AG20443 (cell line): ENCODE data around the gene CCDC6.
"Not testable (repeated sequence)": the region's sequence is repeated elsewhere in the genome, so short reads cannot be mapped to it uniquely, and the experiment has no call there.

Experiments
- DNase-seq: peaks from one replicate; pipeline ENCODE4 v3.0.0; 2012; ENCODE audit warnings: low spot score, mixed read lengths

Gene CCDC6

GRCh38 chr10:59906417-59907202 is at the start of gene CCDC6:
Gene CCDC6, minus strand, starts transcription at chr10:59906556. Its CDS starts 132 bp downstream, at chr10:59906424.
- peak; percentile 95 for DNase-seq

- DNase-seq: no peak
Measured at GRCh38 chr10:59954296-59954695, 47.9 kb upstream of the CCDC6 start.

GRCh38 chr10:59953711-59954110 is 47.4 kb upstream of the CCDC6 start:
- DNase-seq: not testable (repeated sequence)

GRCh38 chr10:59950105-59950504 is 43.7 kb upstream of the CCDC6 start:
- no peak for DNase-seq

GRCh38 chr10:59949608-59950007 is 43.3 kb upstream of the CCDC6 start:
- DNase-seq: no peak

- no peak for DNase-seq
Measured at GRCh38 chr10:59945991-59946390, 39.6 kb upstream of the CCDC6 start.

- DNase-seq: no peak
Measured at GRCh38 chr10:59945590-59945989, 39.2 kb upstream of the CCDC6 start.

- DNase-seq: no peak
Measured at GRCh38 chr10:59944339-59944935, 38.1 kb upstream of the CCDC6 start.

GRCh38 chr10:59942556-59942955 is 36.2 kb upstream of the CCDC6 start:
- no peak for DNase-seq

GRCh38 chr10:59937720-59938119 is 31.4 kb upstream of the CCDC6 start:
- DNase-seq: no peak

- no peak for DNase-seq
Measured at GRCh38 chr10:59934701-59935100, 28.3 kb upstream of the CCDC6 start.

- DNase-seq: not testable (repeated sequence)
Measured at GRCh38 chr10:59930788-59931521, 24.6 kb upstream of the CCDC6 start.

- DNase-seq: no peak
Measured at GRCh38 chr10:59926086-59926485, 19.7 kb upstream of the CCDC6 start.

GRCh38 chr10:59922907-59923306 is 16.6 kb upstream of the CCDC6 start:
- DNase-seq: no peak

GRCh38 chr10:59917922-59918321 is 11.6 kb upstream of the CCDC6 start:
- DNase-seq: no peak

- no peak for DNase-seq
Measured at GRCh38 chr10:59913547-59914237, 7.3 kb upstream of the CCDC6 start.

- DNase-seq: no peak
Measured at GRCh38 chr10:59910867-59911266, 4.5 kb upstream of the CCDC6 start.

GRCh38 chr10:59909815-59910214 is 3.5 kb upstream of the CCDC6 start:
- no peak for DNase-seq

- DNase-seq: no peak
Measured at GRCh38 chr10:59908808-59909143, 2.4 kb upstream of the CCDC6 start.

GRCh38 chr10:59907918-59908807 is 1.8 kb upstream of the CCDC6 start:
- peak; percentile 78 for DNase-seq

GRCh38 chr10:59907537-59907917 is 1.2 kb upstream of the CCDC6 start:
- DNase-seq: no peak
